ENCODE results near the gene NTRK1. TPM values are rescaled to one million over a fixed set of nuclear protein-coding genes. Genes with fewer than 3 reads are reported as not detected.

The NTRK1 gene
- total and polyA plus RNA-seq, 8 donors = 0.20 to 1.1 (median 0.49) TPM

GRCh38 chr1:156813750-156814570 lies 46.7 kb upstream of the NTRK1 start:
- Histone ChIP-seq H3K27me3 (no peaks in the 10 kb centered on the region), H3K9me3 (no peaks in the 10 kb centered on the region), H3K4me3 (peak overlapping the region; percentile 20 to 42 (median 30)), H3K36me3 (no peaks in the 10 kb centered on the region), H3K4me1 (peaks cover 0 to 6% (median 3%) of the 10 kb centered on the region in 3 donors), H3K27ac (no peak overlapping the region)
- peak; percentile 51 to 88 (median 70) for DNase-seq
- WGBS, 2 donors = 13 to 18% methylated on average over 52 to 60 of the region's 60 CpGs
- TF ChIP-seq, protein P1, sequence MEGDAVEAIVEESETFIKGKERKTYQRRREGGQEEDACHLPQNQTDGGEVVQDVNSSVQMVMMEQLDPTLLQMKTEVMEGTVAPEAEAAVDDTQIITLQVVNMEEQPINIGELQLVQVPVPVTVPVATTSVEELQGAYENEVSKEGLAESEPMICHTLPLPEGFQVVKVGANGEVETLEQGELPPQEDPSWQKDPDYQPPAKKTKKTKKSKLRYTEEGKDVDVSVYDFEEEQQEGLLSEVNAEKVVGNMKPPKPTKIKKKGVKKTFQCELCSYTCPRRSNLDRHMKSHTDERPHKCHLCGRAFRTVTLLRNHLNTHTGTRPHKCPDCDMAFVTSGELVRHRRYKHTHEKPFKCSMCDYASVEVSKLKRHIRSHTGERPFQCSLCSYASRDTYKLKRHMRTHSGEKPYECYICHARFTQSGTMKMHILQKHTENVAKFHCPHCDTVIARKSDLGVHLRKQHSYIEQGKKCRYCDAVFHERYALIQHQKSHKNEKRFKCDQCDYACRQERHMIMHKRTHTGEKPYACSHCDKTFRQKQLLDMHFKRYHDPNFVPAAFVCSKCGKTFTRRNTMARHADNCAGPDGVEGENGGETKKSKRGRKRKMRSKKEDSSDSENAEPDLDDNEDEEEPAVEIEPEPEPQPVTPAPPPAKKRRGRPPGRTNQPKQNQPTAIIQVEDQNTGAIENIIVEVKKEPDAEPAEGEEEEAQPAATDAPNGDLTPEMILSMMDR (IDR thresholded peaks at IDR 0.05) = peak; percentile 35 to 45 (median 38)
- intact Hi-C loops (cut with DNase I) = no loop called here
- no peak for FAIRE-seq
- peak; percentile 90 to 92 (median 92) for ATAC-seq

- no peak overlapping the region for H3K27ac ChIP-seq
- ATAC-seq (peak in 1 of 4 donors; percentile 13), FAIRE-seq (no peak), DNase-seq (no peak)
- H3K9me3 ChIP-seq = no peaks in the 10 kb centered on the region
- TF ChIP-seq, protein P1 (IDR thresholded peaks at IDR 0.05) = no peak
- 84% methylated on average over 7 of the region's 7 CpGs for WGBS, 2 donors
- H3K4me1 ChIP-seq = peaks cover 0 to 6% (median 3%) of the 10 kb centered on the region in 3 donors
- H3K4me3 ChIP-seq = no peak overlapping the region
- H3K36me3 ChIP-seq = no peaks in the 10 kb centered on the region
- intact Hi-C loops (cut with DNase I) = no loop called here
- H3K27me3 ChIP-seq = no peaks in the 10 kb centered on the region
Observed at GRCh38 chr1:156814571-156815260, 45.9 kb upstream of the NTRK1 start.

DNA sequence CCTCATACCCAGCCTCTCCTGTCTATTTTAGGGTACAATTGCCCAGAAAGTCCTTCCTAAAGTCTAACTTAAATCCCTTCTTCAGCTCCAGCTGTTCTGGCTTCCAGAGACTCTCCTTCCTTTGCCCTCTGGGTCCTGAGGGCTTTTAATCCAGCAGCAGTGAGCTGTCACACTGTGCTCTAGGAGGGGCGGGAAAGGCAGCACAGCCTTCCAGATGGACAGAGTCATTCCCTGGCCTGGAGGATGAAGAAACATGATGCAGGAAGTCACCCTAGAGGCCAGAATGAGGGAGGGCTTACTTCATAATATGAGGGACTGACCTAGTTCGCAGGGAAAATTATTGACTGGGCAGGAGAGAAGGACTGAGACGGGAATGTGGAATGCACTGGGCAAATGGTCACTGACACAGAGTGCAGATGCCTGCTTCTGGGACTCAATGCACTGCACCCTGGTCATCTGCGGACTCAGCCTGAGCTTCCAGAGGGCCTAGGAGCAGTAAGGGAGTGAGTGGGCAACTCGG lies 45.3 kb upstream of the NTRK1 start:
- intact Hi-C loops (cut with DNase I) = no loop called here
- WGBS, 2 donors = 57 to 63% methylated on average over 5 of the region's 5 CpGs
- Histone ChIP-seq H3K9me3 (no peaks in the 10 kb centered on the region), H3K36me3 (no peaks in the 10 kb centered on the region), H3K4me3 (peak overlapping the region in 1 of 4 donors; percentile 18), H3K27ac (no peak overlapping the region), H3K4me1 (peaks cover 0 to 6% (median 3%) of the 10 kb centered on the region in 3 donors), H3K27me3 (no peaks in the 10 kb centered on the region)
- DNase-seq (peak in 1 of 6 donors; percentile 22), ATAC-seq (peak in 3 of 4 donors; percentile 32 to 36 (median 35)), FAIRE-seq (no peak)
- TF ChIP-seq, protein P1 (IDR thresholded peaks at IDR 0.05) = no peak

- FAIRE-seq (no peak), DNase-seq (no peak), ATAC-seq (no peak)
- H3K27me3 ChIP-seq = no peaks in the 10 kb centered on the region
- no peaks in the 10 kb centered on the region for H3K9me3 ChIP-seq
- H3K27ac ChIP-seq = peak overlapping the region in 2 of 4 donors; percentile 0 to 15
- H3K4me3 ChIP-seq = peak overlapping the region in 1 of 4 donors; percentile 18
- TF ChIP-seq, protein P1 (IDR thresholded peaks at IDR 0.05) = no peak
- 59 to 64% methylated on average over 10 of the region's 10 CpGs for WGBS, 2 donors
- H3K36me3 ChIP-seq = no peaks in the 10 kb centered on the region
- peaks cover 0 to 6% (median 3%) of the 10 kb centered on the region in 3 donors for H3K4me1 ChIP-seq
- intact Hi-C loops (cut with DNase I) = no loop called here
Observed at GRCh38 chr1:156815961-156816422, 44.7 kb upstream of the NTRK1 start.

Data from pancreas (tissue), 10 donors.